Activated T-helper 1 cell treated with anti-CD3 and anti-CD28 coated beads, Interleukin-2, amount 50 U/mL, for 16 hours (primary cell): ENCODE results near the gene SART3.

ENCODE experiments used
- DNase-seq, 2 donors: peaks; one replicate each; pipeline ENCODE4 v3.0.0-alpha.2; 2020; ENCODE audit warnings: low read depth in 1 of 2, low spot score in 1 of 2

The SART3 gene

GRCh38 chr12:108560752-108561719, at the start of gene SART3:
TSS of gene SART3 (minus strand) at chr12:108561173. CDS start at chr12:108561154, 19 bp downstream.
- DNase-seq = peak; percentile 55 to 67

GRCh38 chr12:108610336-108610815, 49.4 kb upstream of the SART3 start:
- DNase-seq = no peak

- no peak for DNase-seq
Observed at GRCh38 chr12:108609537-108610335, 48.8 kb upstream of the SART3 start.

GRCh38 chr12:108608616-108609015, 47.6 kb upstream of the SART3 start:
- no peak for DNase-seq

GRCh38 chr12:108607981-108608600, 47.1 kb upstream of the SART3 start:
- DNase-seq = no peak

- DNase-seq = no peak
Observed at GRCh38 chr12:108606492-108606891, 45.5 kb upstream of the SART3 start.

GRCh38 chr12:108605690-108606406, 44.9 kb upstream of the SART3 start:
- DNase-seq = no peak

GRCh38 chr12:108605000-108605689, 44.2 kb upstream of the SART3 start:
- no peak for DNase-seq

GRCh38 chr12:108604208-108604941, 43.4 kb upstream of the SART3 start:
- no peak for DNase-seq

GRCh38 chr12:108603743-108604142, 42.8 kb upstream of the SART3 start:
- no peak for DNase-seq

GRCh38 chr12:108602976-108603704, 42.2 kb upstream of the SART3 start:
- no peak for DNase-seq

- no peak for DNase-seq
Observed at GRCh38 chr12:108602209-108602705, 41.3 kb upstream of the SART3 start.

GRCh38 chr12:108600702-108601007, 39.7 kb upstream of the SART3 start:
- DNase-seq = no peak

- no peak for DNase-seq
Observed at GRCh38 chr12:108599948-108600701, 39.2 kb upstream of the SART3 start.

GRCh38 chr12:108599541-108599940, 38.6 kb upstream of the SART3 start:
- DNase-seq = no peak

- DNase-seq = no peak
Observed at GRCh38 chr12:108598553-108599250, 37.7 kb upstream of the SART3 start.
